Large intestine (tissue), 3 donors: ENCODE measurements around the gene PDXP. TPM values are rescaled to one million over a fixed set of nuclear protein-coding genes. Genes with fewer than 3 reads are reported as not detected.

Experiments
- DNase-seq, 2 donors: peaks; one replicate each; pipeline versions ENCODE4 v3.0.0 to v3.0.0-alpha.2; 2013
- H3K27ac ChIP-seq: one replicate; pipeline ENCODE4 v1.5.1; 2013; ENCODE audit warnings: low read length
- H3K27me3 ChIP-seq: 2 replicates; pipeline ENCODE4 v1.6.1; 2013; ENCODE audit warnings: low read length; ENCODE audit not compliant: control insufficient read depth, insufficient read depth
- H3K36me3 ChIP-seq: 2 replicates; pipeline ENCODE4 v1.6.1; 2013; ENCODE audit warnings: low read length; ENCODE audit not compliant: control insufficient read depth, insufficient read depth
- H3K4me1 ChIP-seq: one replicate; pipeline ENCODE4 v1.6.1; 2013; ENCODE audit warnings: low read length; ENCODE audit not compliant: control insufficient read depth, insufficient read depth
- H3K4me3 ChIP-seq: one replicate; pipeline ENCODE4 v1.5.1; 2013; ENCODE audit warnings: low read length
- H3K9me3 ChIP-seq: one replicate; pipeline ENCODE4 v1.6.1; 2013; ENCODE audit warnings: mild to moderate bottlenecking, low read depth, low read length, moderate library complexity; ENCODE audit not compliant: control insufficient read depth
- WGBS: methylation state at CpG from one replicate; pipeline ENCODE4 v1.1.5; 2013; ENCODE audit warnings: low lambda C conversion rate; ENCODE audit not compliant: insufficient coverage; 5-methylcytosine and 5-hydroxymethylcytosine counted together
- polyA plus RNA-seq: library from polyadenylated mRNA; unstranded; fragments of 120-200 nt; gene quantifications from one replicate; pipeline ENCODE4 v1.2.1, GENCODE V29; 2013

PDXP gene
- polyA plus RNA-seq, 1 donor, result 24.7 TPM

- no CpG with 5 or more reads among the region's 7 CpGs for WGBS
- no peaks in the 10 kb centered on the region for H3K36me3 ChIP-seq
- no peak overlapping the region for H3K27ac ChIP-seq
- H3K9me3 ChIP-seq, result peaks cover 8% of the 10 kb centered on the region
- H3K4me3 ChIP-seq, result no peak overlapping the region
- no peak for DNase-seq
- no peaks in the 10 kb centered on the region for H3K4me1 ChIP-seq
- H3K27me3 ChIP-seq, result no peaks in the 10 kb centered on the region
Measured at GRCh38 chr22:37713761-37714160, 55.2 kb downstream of the PDXP start.

GRCh38 chr22:37714634-37715033 is 56.1 kb downstream of the PDXP start:
- 100% methylated on average over 1 of the region's 2 CpGs for WGBS
- no peak overlapping the region for H3K4me3 ChIP-seq
- no peak overlapping the region for H3K27ac ChIP-seq
- no peaks in the 10 kb centered on the region for H3K27me3 ChIP-seq
- DNase-seq, result no peak
- H3K36me3 ChIP-seq, result no peaks in the 10 kb centered on the region
- no peaks in the 10 kb centered on the region for H3K9me3 ChIP-seq
- H3K4me1 ChIP-seq, result no peaks in the 10 kb centered on the region

GRCh38 chr22:37715760-37716159 is 57.2 kb downstream of the PDXP start:
- Histone ChIP-seq H3K4me1 (no peaks in the 10 kb centered on the region), H3K27me3 (no peaks in the 10 kb centered on the region), H3K36me3 (no peaks in the 10 kb centered on the region), H3K4me3 (no peak overlapping the region), H3K9me3 (no peaks in the 10 kb centered on the region), H3K27ac (no peak overlapping the region)
- WGBS, result no CpG with 5 or more reads among the region's 7 CpGs
- DNase-seq, result no peak

Other genes with a start within 250 kb of the PDXP start
- 0.27 TPM for gene ELFN2, start 231.2 kb upstream of the PDXP start, polyA plus RNA-seq
- gene MFNG, start 172.3 kb upstream of the PDXP start, polyA plus RNA-seq, result 9.1 TPM
- gene CARD10, start 139.3 kb upstream of the PDXP start, polyA plus RNA-seq, result 36.0 TPM
- 50.3 TPM for gene CDC42EP1, start 98.2 kb upstream of the PDXP start, polyA plus RNA-seq
- gene LGALS2, start 78.6 kb upstream of the PDXP start, polyA plus RNA-seq, result 308 TPM
- 49.7 TPM for gene GGA1, start 49.9 kb upstream of the PDXP start, polyA plus RNA-seq
- 59.4 TPM for gene SH3BP1, start 19.1 kb upstream of the PDXP start, polyA plus RNA-seq
- gene LGALS1, start 16.9 kb downstream of the PDXP start, polyA plus RNA-seq, result 644 TPM
- 18.1 TPM for gene NOL12, start 27.6 kb downstream of the PDXP start, polyA plus RNA-seq
- gene TRIOBP, start 38.3 kb downstream of the PDXP start, polyA plus RNA-seq, result 43.5 TPM
- gene GCAT, start 149.2 kb downstream of the PDXP start, polyA plus RNA-seq, result 9.2 TPM
- 0.04 TPM for gene GALR3, start 164.7 kb downstream of the PDXP start, polyA plus RNA-seq
- gene ANKRD54, start 185.6 kb downstream of the PDXP start, polyA plus RNA-seq, result 25.1 TPM
- 644 TPM for gene EIF3L, start 190.7 kb downstream of the PDXP start, polyA plus RNA-seq
- gene MICALL1, start 247.6 kb downstream of the PDXP start, polyA plus RNA-seq, result 14.5 TPM